Neural cell (in vitro differentiated cells): Measurements from ENCODE around the gene CLASP1. TPM values are rescaled to one million over a fixed set of nuclear protein-coding genes. Genes with fewer than 3 reads are reported as not detected.

Experiments
- H2AFZ ChIP-seq: fragments of 200-600, 300-800 bp; sonication (generic), shearing (Covaris generic); 2 replicates; pipeline ENCODE4 v1.6.0; 2014; ENCODE audit warnings: low read depth, mild to moderate bottlenecking, antibody characterized with exemption, low read length, moderate library complexity
- H3F3A ChIP-seq: fragments of 200-600 bp; shearing (Covaris generic); 2 replicates; pipeline ENCODE4 v1.6.1; 2016; ENCODE audit warnings: mild to moderate bottlenecking, moderate library complexity, mixed read lengths, antibody characterized with exemption, low read length; ENCODE audit not compliant: insufficient read depth, poor library complexity, severe bottlenecking
- H3K27ac ChIP-seq: fragments of 200-600, 300-800 bp; sonication (generic), shearing (Covaris generic); 2 replicates; pipeline ENCODE4 v1.5.1; 2014; ENCODE audit warnings: mild to moderate bottlenecking, low read length, moderate library complexity
- H3K27me3 ChIP-seq: fragments of 300-800, 200-600 bp; sonication (generic), shearing (Covaris generic); 2 replicates; pipeline ENCODE4 v1.6.0; 2014; ENCODE audit warnings: mild to moderate bottlenecking, low read depth, low read length, moderate library complexity; ENCODE audit not compliant: insufficient read depth
- H3K36me3 ChIP-seq: fragments of 300-800, 200-600 bp; sonication (generic), shearing (Covaris generic); 2 replicates; pipeline ENCODE4 v1.5.1; 2014; ENCODE audit warnings: mild to moderate bottlenecking, antibody characterized with exemption, low read length, moderate library complexity; ENCODE audit not compliant: insufficient read depth
- H3K4me2 ChIP-seq: fragments of 300-800, 200-600 bp; sonication (generic), shearing (Covaris generic); 2 replicates; pipeline ENCODE4 v1.6.0; 2014; ENCODE audit warnings: mild to moderate bottlenecking, low read length
- H3K4me3 ChIP-seq: fragments of 300-800, 200-600 bp; sonication (generic), shearing (Covaris generic); 2 replicates; pipeline ENCODE4 v1.5.1; 2014; ENCODE audit warnings: mild to moderate bottlenecking, low read length, moderate library complexity
- H3K79me2 ChIP-seq: fragments of 200-600 bp; shearing (Covaris generic); replicated peaks from 2 replicates; pipeline ENCODE4 v1.6.0; 2014; ENCODE audit warnings: mild to moderate bottlenecking, low read length, moderate library complexity; ENCODE audit not compliant: insufficient read depth
- H3K9ac ChIP-seq: fragments of 300-800, 200-600 bp; sonication (generic), shearing (Covaris generic); 2 replicates; pipeline ENCODE4 v1.6.1; 2016; ENCODE audit warnings: mild to moderate bottlenecking, low read length, mixed read lengths
- H3K9me2 ChIP-seq: fragments of 200-600 bp; shearing (Covaris generic); 2 replicates; pipeline ENCODE4 v1.6.1; 2016; ENCODE audit warnings: mild to moderate bottlenecking, low read length, mixed read lengths; ENCODE audit not compliant: insufficient read depth
- H3K9me3 ChIP-seq: fragments of 200-600, 300-800 bp; sonication (generic), shearing (Covaris generic); 2 replicates; pipeline ENCODE4 v1.6.1; 2016; ENCODE audit warnings: mild to moderate bottlenecking, mixed run types, low read length, moderate library complexity, mixed read lengths
- H4K20me1 ChIP-seq: fragments of 200-600 bp; shearing (Covaris generic); 2 replicates; pipeline ENCODE4 v1.6.1; 2016; ENCODE audit warnings: mild to moderate bottlenecking, mixed run types; ENCODE audit not compliant: insufficient read depth
- EP300 ChIP-seq: fragments of 450-650 bp; conservative IDR thresholded peaks from 2 replicates; pipeline ENCODE4 v1.6.1; 2014; ENCODE audit warnings: antibody characterized with exemption, mild to moderate bottlenecking, moderate library complexity; ENCODE audit not compliant: poor library complexity, severe bottlenecking
- EZH2 ChIP-seq: fragments of 200-600, 300-800 bp; shearing (Covaris generic), sonication (generic); IDR thresholded peaks from 2 replicates; pipeline ENCODE4 v1.6.1; 2014; ENCODE audit warnings: antibody characterized with exemption, low read length, borderline replicate concordance, mild to moderate bottlenecking; ENCODE audit not compliant: insufficient read depth, poor library complexity, severe bottlenecking
- MXI1 ChIP-seq: fragments of 450-650 bp; conservative IDR thresholded peaks from 2 replicates; pipeline ENCODE4 v1.6.1; 2014; ENCODE audit warnings: antibody characterized with exemption, mild to moderate bottlenecking; ENCODE audit not compliant: poor library complexity, severe bottlenecking
- POLR2AphosphoS5 ChIP-seq: IDR thresholded peaks from 2 replicates; pipeline ENCODE4 v1.6.1; 2012
- RAD21 ChIP-seq: fragments of 450-650 bp; conservative IDR thresholded peaks from 2 replicates; pipeline ENCODE4 v1.6.1; 2014; ENCODE audit warnings: antibody characterized with exemption, mild to moderate bottlenecking, moderate library complexity
- SMC3 ChIP-seq: fragments of 450-650 bp; conservative IDR thresholded peaks from 2 replicates; pipeline ENCODE4 v1.6.1; 2014; ENCODE audit warnings: antibody characterized with exemption, mild to moderate bottlenecking, moderate library complexity; ENCODE audit not compliant: poor library complexity
- TAF1 ChIP-seq: IDR thresholded peaks from 2 replicates; pipeline ENCODE4 v1.6.1; 2012; ENCODE audit warnings: low read depth
- polyA plus RNA-seq: library from polyadenylated mRNA; depleted of rRNA; stranded (reverse); fragments of >200 nt; gene quantifications from 2 replicates; pipeline ENCODE4 v1.2.3, GENCODE V29; 2014
- TF ChIP-seq, protein P1 (sequence below): fragments of 450-650 bp; IDR thresholded peaks from 2 replicates; pipeline ENCODE4 v1.5.1; 2014; ENCODE audit warnings: antibody characterized with exemption, mild to moderate bottlenecking, moderate library complexity; ENCODE audit not compliant: poor library complexity, severe bottlenecking
- TF ChIP-seq, protein P2 (sequence below): IDR thresholded peaks from 2 replicates; pipeline ENCODE4 v1.6.1; 2012; ENCODE audit warnings: borderline replicate concordance

The CLASP1 gene
- polyA plus RNA-seq, 1 donor from 2014 or later: 41.3 TPM

DNA sequence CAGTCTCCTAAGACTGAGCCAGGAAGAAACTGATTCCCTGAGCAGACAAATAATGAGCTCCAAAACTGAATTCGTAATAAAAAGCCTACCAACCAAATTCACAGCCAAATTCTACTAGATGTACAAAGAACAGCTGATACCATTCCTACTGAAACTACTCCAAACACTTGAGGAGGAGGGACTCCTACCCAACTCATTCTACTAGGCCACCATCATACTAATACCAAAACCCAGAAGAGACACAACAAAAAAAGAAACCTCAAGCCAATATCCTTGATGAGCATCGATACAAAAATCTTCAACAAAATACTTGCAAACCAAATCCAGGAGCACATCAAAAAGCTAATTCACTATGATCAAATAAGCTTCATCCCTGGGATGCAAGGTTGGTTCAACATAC is 98.6 kb downstream of the CLASP1 start:
- no peak overlapping the region for H3K4me2 ChIP-seq
- H3K9me2 ChIP-seq: no peaks in the 10 kb centered on the region
- no peak overlapping the region for H3K4me3 ChIP-seq
- no peak overlapping the region for H2AFZ ChIP-seq
- H4K20me1 ChIP-seq: no peaks in the 10 kb centered on the region
- H3K27ac ChIP-seq: no peak overlapping the region
- H3K9ac ChIP-seq: no peak overlapping the region
- peaks cover 46% of the 10 kb centered on the region for H3K79me2 ChIP-seq
- TF ChIP-seq, protein P1, sequence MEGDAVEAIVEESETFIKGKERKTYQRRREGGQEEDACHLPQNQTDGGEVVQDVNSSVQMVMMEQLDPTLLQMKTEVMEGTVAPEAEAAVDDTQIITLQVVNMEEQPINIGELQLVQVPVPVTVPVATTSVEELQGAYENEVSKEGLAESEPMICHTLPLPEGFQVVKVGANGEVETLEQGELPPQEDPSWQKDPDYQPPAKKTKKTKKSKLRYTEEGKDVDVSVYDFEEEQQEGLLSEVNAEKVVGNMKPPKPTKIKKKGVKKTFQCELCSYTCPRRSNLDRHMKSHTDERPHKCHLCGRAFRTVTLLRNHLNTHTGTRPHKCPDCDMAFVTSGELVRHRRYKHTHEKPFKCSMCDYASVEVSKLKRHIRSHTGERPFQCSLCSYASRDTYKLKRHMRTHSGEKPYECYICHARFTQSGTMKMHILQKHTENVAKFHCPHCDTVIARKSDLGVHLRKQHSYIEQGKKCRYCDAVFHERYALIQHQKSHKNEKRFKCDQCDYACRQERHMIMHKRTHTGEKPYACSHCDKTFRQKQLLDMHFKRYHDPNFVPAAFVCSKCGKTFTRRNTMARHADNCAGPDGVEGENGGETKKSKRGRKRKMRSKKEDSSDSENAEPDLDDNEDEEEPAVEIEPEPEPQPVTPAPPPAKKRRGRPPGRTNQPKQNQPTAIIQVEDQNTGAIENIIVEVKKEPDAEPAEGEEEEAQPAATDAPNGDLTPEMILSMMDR: no peak
- TF ChIP-seq EP300 (no peak), EZH2 (no peak), RAD21 (no peak), POLR2AphosphoS5 (no peak), SMC3 (no peak), TAF1 (no peak), MXI1 (no peak)
- TF ChIP-seq, protein P2, sequence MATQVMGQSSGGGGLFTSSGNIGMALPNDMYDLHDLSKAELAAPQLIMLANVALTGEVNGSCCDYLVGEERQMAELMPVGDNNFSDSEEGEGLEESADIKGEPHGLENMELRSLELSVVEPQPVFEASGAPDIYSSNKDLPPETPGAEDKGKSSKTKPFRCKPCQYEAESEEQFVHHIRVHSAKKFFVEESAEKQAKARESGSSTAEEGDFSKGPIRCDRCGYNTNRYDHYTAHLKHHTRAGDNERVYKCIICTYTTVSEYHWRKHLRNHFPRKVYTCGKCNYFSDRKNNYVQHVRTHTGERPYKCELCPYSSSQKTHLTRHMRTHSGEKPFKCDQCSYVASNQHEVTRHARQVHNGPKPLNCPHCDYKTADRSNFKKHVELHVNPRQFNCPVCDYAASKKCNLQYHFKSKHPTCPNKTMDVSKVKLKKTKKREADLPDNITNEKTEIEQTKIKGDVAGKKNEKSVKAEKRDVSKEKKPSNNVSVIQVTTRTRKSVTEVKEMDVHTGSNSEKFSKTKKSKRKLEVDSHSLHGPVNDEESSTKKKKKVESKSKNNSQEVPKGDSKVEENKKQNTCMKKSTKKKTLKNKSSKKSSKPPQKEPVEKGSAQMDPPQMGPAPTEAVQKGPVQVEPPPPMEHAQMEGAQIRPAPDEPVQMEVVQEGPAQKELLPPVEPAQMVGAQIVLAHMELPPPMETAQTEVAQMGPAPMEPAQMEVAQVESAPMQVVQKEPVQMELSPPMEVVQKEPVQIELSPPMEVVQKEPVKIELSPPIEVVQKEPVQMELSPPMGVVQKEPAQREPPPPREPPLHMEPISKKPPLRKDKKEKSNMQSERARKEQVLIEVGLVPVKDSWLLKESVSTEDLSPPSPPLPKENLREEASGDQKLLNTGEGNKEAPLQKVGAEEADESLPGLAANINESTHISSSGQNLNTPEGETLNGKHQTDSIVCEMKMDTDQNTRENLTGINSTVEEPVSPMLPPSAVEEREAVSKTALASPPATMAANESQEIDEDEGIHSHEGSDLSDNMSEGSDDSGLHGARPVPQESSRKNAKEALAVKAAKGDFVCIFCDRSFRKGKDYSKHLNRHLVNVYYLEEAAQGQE: no peak
- no peaks in the 10 kb centered on the region for H3K36me3 ChIP-seq
- H3K27me3 ChIP-seq: no peaks in the 10 kb centered on the region
- no peaks in the 10 kb centered on the region for H3K9me3 ChIP-seq
- no peaks in the 10 kb centered on the region for H3F3A ChIP-seq

DNA sequence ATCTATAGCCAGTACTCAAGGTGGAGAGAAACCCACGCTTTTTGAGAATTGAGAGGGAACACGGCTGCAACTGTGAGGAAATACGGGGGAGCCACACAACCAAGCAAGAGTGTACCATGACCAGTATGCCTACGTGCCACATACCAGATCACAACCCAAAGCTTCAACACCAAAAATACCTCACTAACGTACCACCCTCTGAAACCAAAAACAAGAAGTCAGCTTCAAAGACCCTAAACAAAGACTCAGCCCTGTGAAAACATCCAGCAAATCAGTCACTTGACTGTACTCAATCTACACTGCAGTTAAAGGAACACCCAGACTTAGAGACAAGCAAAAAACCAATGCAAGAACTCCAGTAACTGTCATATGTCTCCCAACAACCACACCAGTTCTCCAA is 101.6 kb downstream of the CLASP1 start:
- H3K36me3 ChIP-seq: no peaks in the 10 kb centered on the region
- H4K20me1 ChIP-seq: no peaks in the 10 kb centered on the region
- H3K9me3 ChIP-seq: no peaks in the 10 kb centered on the region
- H3K27ac ChIP-seq: no peak overlapping the region
- no peaks in the 10 kb centered on the region for H3K27me3 ChIP-seq
- TF ChIP-seq, protein P1: no peak
- TF ChIP-seq EP300 (no peak), EZH2 (no peak), RAD21 (no peak), MXI1 (no peak), POLR2AphosphoS5 (no peak), TAF1 (no peak), SMC3 (no peak)
- TF ChIP-seq, protein P2: no peak
- H3K4me3 ChIP-seq: no peak overlapping the region
- H3K9me2 ChIP-seq: no peaks in the 10 kb centered on the region
- H3F3A ChIP-seq: no peaks in the 10 kb centered on the region
- H3K9ac ChIP-seq: no peak overlapping the region
- peaks cover 64% of the 10 kb centered on the region for H3K79me2 ChIP-seq
- H2AFZ ChIP-seq: no peak overlapping the region
- H3K4me2 ChIP-seq: no peak overlapping the region
